ENCODE measurements around the gene CST7. TPM values are rescaled to one million over a fixed set of nuclear protein-coding genes. Genes with fewer than 3 reads are reported as not detected.
A peak's percentile ranks its signal among the peaks of the same experiment; 100 is the strongest.

Gene CST7
- total and polyA plus RNA-seq, 5 donors from 2014 or later: 30.7 to 208 (median 133) TPM

DNA sequence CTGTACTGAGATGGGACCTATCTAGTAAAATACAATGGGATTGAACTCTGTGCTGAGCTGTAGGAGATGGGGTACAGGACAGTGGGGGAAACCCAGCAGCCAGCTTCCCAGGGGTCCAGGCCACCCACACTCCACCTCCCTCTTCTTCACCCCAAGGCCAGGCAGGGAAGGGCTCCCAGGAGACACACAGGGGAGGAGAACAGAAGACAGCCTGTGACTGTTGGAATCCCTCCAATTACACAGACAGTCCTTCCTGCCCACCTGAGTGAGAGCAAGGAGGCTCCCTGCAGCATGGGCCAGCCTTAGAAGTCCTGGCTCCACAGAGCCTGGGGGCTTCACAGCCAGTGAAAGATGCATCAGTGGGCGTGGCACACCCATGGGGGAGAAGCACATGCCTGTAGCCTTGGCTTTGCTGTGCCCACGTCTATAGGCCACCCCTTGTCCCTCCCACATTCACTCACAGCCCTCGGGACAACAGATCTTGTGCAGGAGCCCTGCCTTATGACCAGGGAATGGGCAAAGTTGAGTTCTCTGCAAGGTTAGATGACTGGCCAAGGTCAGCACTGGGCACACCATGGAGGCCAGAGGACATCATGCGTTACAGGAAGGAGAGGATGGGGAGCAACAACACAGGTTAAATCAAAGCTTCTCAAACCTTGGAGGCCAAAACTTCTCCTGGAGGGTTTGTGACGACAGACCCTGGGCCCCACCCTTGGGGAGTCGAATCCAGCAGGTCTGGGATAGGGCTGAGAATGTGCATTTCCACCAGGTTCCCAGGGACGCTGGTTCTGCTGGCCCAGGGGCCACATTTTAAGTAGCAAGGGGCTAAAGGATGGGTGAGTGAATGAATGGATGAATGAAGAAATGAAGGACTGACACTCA, 12.3 kb upstream of the CST7 start:
- Histone ChIP-seq H3K36me3 (ENCODE audit: control insufficient read depth, insufficient read depth, low read length) (no peaks in the 10 kb centered on the region), H3K9me3 (ENCODE audit: control insufficient read depth in 2 of 2, low read length in 2 of 2) (no peaks in the 10 kb centered on the region), H3K4me1 (ENCODE audit: control insufficient read depth, insufficient read depth, low read length, poor library complexity, severe bottlenecking) (peaks cover 13% of the 10 kb centered on the region), H3K27me3 (ENCODE audit: control insufficient read depth, insufficient read depth, low read length) (no peaks in the 10 kb centered on the region), H3K27ac (ENCODE audit: insufficient read depth, low read length, poor library complexity, severe bottlenecking) (no peak overlapping the region), H3K4me3 (ENCODE audit: low read depth, low read length) (no peak overlapping the region)
- ATAC-seq (ENCODE audit: low read depth in 2 of 2) (no peak), DNase-seq (no peak)
- Mint-ChIP-seq H3K9me3 (peaks cover 0 to 6% (median 0%) of the 10 kb centered on the region in 7 donors), H3K27me3 (no peaks in the 10 kb centered on the region), H3K27ac (peak overlapping the region in 1 of 3 donors; percentile 65), H3K4me3 (no peak overlapping the region), H3K36me3 (peaks cover 4% of the 10 kb centered on the region), H3K4me1 (peaks cover 10 to 19% (median 12%) of the 10 kb centered on the region in 4 donors)

DNA sequence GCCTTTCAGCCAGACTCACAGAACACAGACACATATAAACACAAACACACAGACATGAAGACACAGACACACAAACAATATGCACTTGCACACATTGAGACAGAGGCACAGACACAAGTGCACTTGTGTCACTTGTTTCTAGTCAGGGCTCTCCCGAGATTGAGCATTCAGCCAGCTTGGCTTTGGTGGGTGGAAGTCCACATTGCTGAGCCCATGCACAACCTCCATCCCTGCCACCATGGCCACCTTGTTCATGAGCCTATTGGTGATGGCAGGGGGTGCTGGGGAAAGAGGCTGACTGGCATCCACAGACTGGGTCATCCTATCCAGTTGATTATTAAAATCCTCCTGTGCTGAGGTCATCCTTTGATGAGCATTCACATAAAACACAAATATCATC, 11.5 kb upstream of the CST7 start:
- H3K36me3 ChIP-seq (ENCODE audit: control insufficient read depth, insufficient read depth, low read length): no peaks in the 10 kb centered on the region
- DNase-seq (no peak), ATAC-seq (ENCODE audit: low read depth in 2 of 2) (no peak)
- peaks cover 4 to 11% (median 4%) of the 10 kb centered on the region in 4 donors for H3K4me1 Mint-ChIP-seq
- no peak overlapping the region for H3K4me3 Mint-ChIP-seq
- no peaks in the 10 kb centered on the region for H3K27me3 Mint-ChIP-seq
- no peak overlapping the region for H3K27ac Mint-ChIP-seq
- no peak overlapping the region for H3K27ac ChIP-seq (ENCODE audit: insufficient read depth, low read length, poor library complexity, severe bottlenecking)
- peaks cover 0 to 12% (median 0%) of the 10 kb centered on the region in 7 donors for H3K9me3 Mint-ChIP-seq
- H3K9me3 ChIP-seq (ENCODE audit: control insufficient read depth in 2 of 2, low read length in 2 of 2): no peaks in the 10 kb centered on the region
- H3K36me3 Mint-ChIP-seq: peaks cover 4% of the 10 kb centered on the region
- no peaks in the 10 kb centered on the region for H3K27me3 ChIP-seq (ENCODE audit: control insufficient read depth, insufficient read depth, low read length)
- H3K4me3 ChIP-seq (ENCODE audit: low read depth, low read length): no peak overlapping the region
- H3K4me1 ChIP-seq (ENCODE audit: control insufficient read depth, insufficient read depth, low read length, poor library complexity, severe bottlenecking): peaks cover 5% of the 10 kb centered on the region

DNA sequence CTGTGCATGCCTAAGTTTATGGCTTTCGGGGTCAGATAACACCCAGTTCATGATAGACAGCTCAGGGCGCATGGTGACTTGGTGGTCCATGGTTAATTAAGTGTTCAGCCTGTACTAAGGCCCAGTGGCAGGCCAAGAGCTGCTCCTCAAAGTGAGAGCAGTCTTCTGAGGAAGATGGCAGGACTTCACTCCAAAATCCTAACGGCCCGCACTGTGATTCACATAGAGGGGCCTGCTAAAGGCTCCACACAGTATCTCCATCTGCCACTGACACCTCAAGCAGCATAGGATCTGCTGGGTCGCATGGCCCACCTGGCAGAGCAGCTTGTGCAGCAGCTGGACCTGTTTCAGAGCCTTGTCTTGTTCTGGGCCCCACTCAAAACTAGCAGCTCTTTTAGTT, 10.6 kb upstream of the CST7 start:
- H3K4me3 Mint-ChIP-seq: no peak overlapping the region
- no peaks in the 10 kb centered on the region for H3K4me1 ChIP-seq (ENCODE audit: control insufficient read depth, insufficient read depth, low read length, poor library complexity, severe bottlenecking)
- peaks cover 4% of the 10 kb centered on the region for H3K36me3 Mint-ChIP-seq
- H3K9me3 Mint-ChIP-seq: peaks cover 0 to 12% (median 0%) of the 10 kb centered on the region in 7 donors
- no peak overlapping the region for H3K27ac Mint-ChIP-seq
- ATAC-seq (ENCODE audit: low read depth in 2 of 2) (no peak), DNase-seq (no peak)
- no peaks in the 10 kb centered on the region for H3K27me3 Mint-ChIP-seq
- peaks cover 0 to 5% (median 0%) of the 10 kb centered on the region in 4 donors for H3K4me1 Mint-ChIP-seq
- no peaks in the 10 kb centered on the region for H3K36me3 ChIP-seq (ENCODE audit: control insufficient read depth, insufficient read depth, low read length)
- no peak overlapping the region for H3K27ac ChIP-seq (ENCODE audit: insufficient read depth, low read length, poor library complexity, severe bottlenecking)
- H3K27me3 ChIP-seq (ENCODE audit: control insufficient read depth, insufficient read depth, low read length): no peaks in the 10 kb centered on the region
- no peak overlapping the region for H3K4me3 ChIP-seq (ENCODE audit: low read depth, low read length)
- H3K9me3 ChIP-seq (ENCODE audit: control insufficient read depth in 2 of 2, low read length in 2 of 2): no peaks in the 10 kb centered on the region

DNA sequence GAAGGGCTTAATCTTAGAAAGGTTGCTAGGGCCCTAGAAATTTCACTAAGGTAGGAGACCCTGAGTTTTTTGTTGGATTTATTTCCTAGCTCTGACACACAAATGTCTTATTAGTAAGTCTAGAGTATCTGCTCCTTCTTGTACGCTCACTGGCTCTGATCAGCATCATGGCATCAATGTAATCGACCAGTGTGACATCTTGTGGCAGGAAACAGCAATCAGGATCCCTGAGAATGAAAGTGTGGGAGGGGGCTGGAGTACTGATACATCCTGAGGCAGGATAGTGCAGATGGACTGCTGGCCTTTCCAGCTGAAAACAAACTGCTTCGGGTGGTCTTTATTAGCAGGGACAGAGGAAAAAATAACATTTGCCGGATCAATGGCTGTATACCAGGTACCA, 10.0 kb upstream of the CST7 start:
- no peak overlapping the region for H3K27ac Mint-ChIP-seq
- no peaks in the 10 kb centered on the region for H3K27me3 Mint-ChIP-seq
- Histone ChIP-seq H3K4me1 (ENCODE audit: control insufficient read depth, insufficient read depth, low read length, poor library complexity, severe bottlenecking) (no peaks in the 10 kb centered on the region), H3K9me3 (ENCODE audit: control insufficient read depth in 2 of 2, low read length in 2 of 2) (no peaks in the 10 kb centered on the region), H3K4me3 (ENCODE audit: low read depth, low read length) (no peak overlapping the region), H3K36me3 (ENCODE audit: control insufficient read depth, insufficient read depth, low read length) (no peaks in the 10 kb centered on the region), H3K27ac (ENCODE audit: insufficient read depth, low read length, poor library complexity, severe bottlenecking) (no peak overlapping the region), H3K27me3 (ENCODE audit: control insufficient read depth, insufficient read depth, low read length) (no peaks in the 10 kb centered on the region)
- peaks cover 0 to 12% (median 1%) of the 10 kb centered on the region in 7 donors for H3K9me3 Mint-ChIP-seq
- H3K4me3 Mint-ChIP-seq: no peak overlapping the region
- ATAC-seq (ENCODE audit: low read depth in 2 of 2): no peak
- no peak for DNase-seq
- H3K4me1 Mint-ChIP-seq: peaks cover 0 to 5% (median 0%) of the 10 kb centered on the region in 4 donors
- peaks cover 4% of the 10 kb centered on the region for H3K36me3 Mint-ChIP-seq

DNA sequence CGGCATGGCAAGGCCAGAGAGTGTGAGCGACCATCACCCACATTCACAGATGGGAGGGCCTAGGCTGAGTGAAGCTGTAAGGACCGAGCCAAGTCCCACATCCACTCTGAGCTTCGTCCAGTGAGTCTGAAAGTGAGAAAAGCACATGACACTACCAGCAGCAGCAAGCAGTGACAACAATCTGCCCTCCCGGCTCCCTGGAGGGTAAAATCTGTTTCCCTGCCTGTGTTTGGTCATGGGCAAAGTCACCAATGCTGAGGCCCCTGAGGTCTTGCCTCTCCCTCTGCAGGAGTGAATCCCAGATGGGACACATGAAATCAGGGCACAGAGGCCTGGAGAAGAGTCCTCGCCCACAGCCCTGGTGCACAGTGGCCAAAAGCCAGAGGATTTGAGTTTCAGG, 6.4 kb upstream of the CST7 start:
- DNase-seq (no peak), ATAC-seq (ENCODE audit: low read depth in 2 of 2) (no peak)
- Mint-ChIP-seq H3K4me1 (peaks cover 6 to 23% (median 10%) of the 10 kb centered on the region in 4 donors), H3K27me3 (no peaks in the 10 kb centered on the region), H3K4me3 (no peak overlapping the region), H3K27ac (no peak overlapping the region), H3K9me3 (peaks cover 0 to 36% (median 10%) of the 10 kb centered on the region in 7 donors), H3K36me3 (peaks cover 20% of the 10 kb centered on the region)
- H3K27ac ChIP-seq (ENCODE audit: insufficient read depth, low read length, poor library complexity, severe bottlenecking): no peak overlapping the region
- no peak overlapping the region for H3K4me3 ChIP-seq (ENCODE audit: low read depth, low read length)
- peaks cover 0 to 2% of the 10 kb centered on the region in 2 experiments for H3K9me3 ChIP-seq (ENCODE audit: control insufficient read depth in 2 of 2, low read length in 2 of 2)
- no peaks in the 10 kb centered on the region for H3K4me1 ChIP-seq (ENCODE audit: control insufficient read depth, insufficient read depth, low read length, poor library complexity, severe bottlenecking)
- H3K36me3 ChIP-seq (ENCODE audit: control insufficient read depth, insufficient read depth, low read length): no peaks in the 10 kb centered on the region
- no peaks in the 10 kb centered on the region for H3K27me3 ChIP-seq (ENCODE audit: control insufficient read depth, insufficient read depth, low read length)

DNA sequence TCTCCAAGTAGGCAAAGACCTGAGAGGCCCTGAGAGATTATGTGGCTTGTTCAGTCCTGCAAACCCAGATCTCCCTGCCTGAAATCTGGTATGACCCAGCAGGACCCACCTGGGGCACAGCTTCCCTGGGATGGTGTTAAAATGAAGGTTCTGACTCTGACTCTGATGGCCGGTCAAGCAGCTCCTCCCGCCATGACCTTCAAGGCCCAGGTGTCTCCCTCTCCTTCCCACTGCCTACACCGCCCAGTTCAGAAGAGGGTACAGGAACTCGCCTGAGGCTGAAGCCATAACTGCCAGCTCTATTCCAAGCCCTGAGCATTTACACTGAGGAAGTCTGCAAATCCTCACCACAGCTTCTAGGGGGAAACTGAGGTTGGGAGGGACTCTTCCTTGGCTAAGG, 5.9 kb upstream of the CST7 start:
- DNase-seq (no peak), ATAC-seq (ENCODE audit: low read depth in 2 of 2) (no peak)
- no peaks in the 10 kb centered on the region for H3K27me3 Mint-ChIP-seq
- H3K4me3 Mint-ChIP-seq: no peak overlapping the region
- Histone ChIP-seq H3K4me1 (ENCODE audit: control insufficient read depth, insufficient read depth, low read length, poor library complexity, severe bottlenecking) (no peaks in the 10 kb centered on the region), H3K36me3 (ENCODE audit: control insufficient read depth, insufficient read depth, low read length) (no peaks in the 10 kb centered on the region), H3K27me3 (ENCODE audit: control insufficient read depth, insufficient read depth, low read length) (no peaks in the 10 kb centered on the region), H3K27ac (ENCODE audit: insufficient read depth, low read length, poor library complexity, severe bottlenecking) (no peak overlapping the region), H3K9me3 (ENCODE audit: control insufficient read depth in 2 of 2, low read length in 2 of 2) (peaks cover 0 to 2% of the 10 kb centered on the region in 2 experiments), H3K4me3 (ENCODE audit: low read depth, low read length) (no peak overlapping the region)
- no peak overlapping the region for H3K27ac Mint-ChIP-seq
- H3K4me1 Mint-ChIP-seq: peaks cover 10 to 26% (median 14%) of the 10 kb centered on the region in 4 donors
- H3K9me3 Mint-ChIP-seq: peaks cover 0 to 41% (median 10%) of the 10 kb centered on the region in 7 donors
- peaks cover 20% of the 10 kb centered on the region for H3K36me3 Mint-ChIP-seq

DNA sequence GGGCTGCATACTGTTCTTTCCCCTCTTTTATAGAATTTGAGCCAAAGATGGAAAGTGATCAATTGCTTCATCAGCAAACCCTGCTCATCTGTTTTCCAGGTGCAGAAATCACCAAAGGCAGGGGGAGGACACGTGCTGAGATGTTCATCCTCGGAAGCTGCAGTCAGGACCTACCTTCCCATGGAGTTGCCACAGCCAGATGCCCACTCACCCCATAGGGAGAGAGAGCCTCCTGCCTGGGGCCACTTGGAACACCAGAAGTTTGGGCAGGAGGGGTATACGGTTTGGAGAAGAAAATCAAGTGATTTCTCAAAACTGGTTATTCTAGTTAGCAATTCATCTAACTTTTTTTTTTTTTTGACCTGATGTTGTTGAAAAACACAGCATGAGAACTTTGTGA, 5.3 kb upstream of the CST7 start:
- peaks cover 0 to 2% of the 10 kb centered on the region in 2 experiments for H3K9me3 ChIP-seq (ENCODE audit: control insufficient read depth in 2 of 2, low read length in 2 of 2)
- Mint-ChIP-seq H3K27me3 (no peaks in the 10 kb centered on the region), H3K36me3 (peaks cover 20% of the 10 kb centered on the region), H3K9me3 (peaks cover 0 to 41% (median 10%) of the 10 kb centered on the region in 7 donors), H3K4me1 (peaks cover 15 to 28% (median 18%) of the 10 kb centered on the region in 4 donors), H3K27ac (no peak overlapping the region), H3K4me3 (no peak overlapping the region)
- no peak overlapping the region for H3K4me3 ChIP-seq (ENCODE audit: low read depth, low read length)
- no peak for ATAC-seq (ENCODE audit: low read depth in 2 of 2)
- H3K27ac ChIP-seq (ENCODE audit: insufficient read depth, low read length, poor library complexity, severe bottlenecking): no peak overlapping the region
- no peak for DNase-seq
- no peaks in the 10 kb centered on the region for H3K36me3 ChIP-seq (ENCODE audit: control insufficient read depth, insufficient read depth, low read length)
- no peaks in the 10 kb centered on the region for H3K27me3 ChIP-seq (ENCODE audit: control insufficient read depth, insufficient read depth, low read length)
- peaks cover 2% of the 10 kb centered on the region for H3K4me1 ChIP-seq (ENCODE audit: control insufficient read depth, insufficient read depth, low read length, poor library complexity, severe bottlenecking)
